ENCODE results near the gene ASTN2.

DNA sequence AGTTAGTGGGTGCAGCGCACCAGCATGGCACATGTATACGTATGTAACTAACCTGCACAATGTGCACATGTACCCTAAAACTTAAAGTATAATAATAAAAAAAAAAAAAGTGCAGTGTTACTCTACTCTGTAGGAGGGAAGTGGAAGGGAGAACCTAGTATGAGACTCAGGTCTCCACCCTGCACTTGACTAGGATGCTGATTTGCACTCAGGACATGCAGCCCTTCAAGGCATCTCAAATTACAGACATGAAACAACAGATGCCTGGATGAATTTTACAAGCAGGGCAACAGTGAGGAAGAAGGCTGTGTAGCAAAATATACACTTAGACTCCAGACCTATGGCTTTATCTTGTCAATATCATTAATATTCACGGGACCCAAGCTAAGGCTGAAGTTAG is 711.2 kb downstream of the ASTN2 start:
- TF ChIP-seq, protein P1, sequence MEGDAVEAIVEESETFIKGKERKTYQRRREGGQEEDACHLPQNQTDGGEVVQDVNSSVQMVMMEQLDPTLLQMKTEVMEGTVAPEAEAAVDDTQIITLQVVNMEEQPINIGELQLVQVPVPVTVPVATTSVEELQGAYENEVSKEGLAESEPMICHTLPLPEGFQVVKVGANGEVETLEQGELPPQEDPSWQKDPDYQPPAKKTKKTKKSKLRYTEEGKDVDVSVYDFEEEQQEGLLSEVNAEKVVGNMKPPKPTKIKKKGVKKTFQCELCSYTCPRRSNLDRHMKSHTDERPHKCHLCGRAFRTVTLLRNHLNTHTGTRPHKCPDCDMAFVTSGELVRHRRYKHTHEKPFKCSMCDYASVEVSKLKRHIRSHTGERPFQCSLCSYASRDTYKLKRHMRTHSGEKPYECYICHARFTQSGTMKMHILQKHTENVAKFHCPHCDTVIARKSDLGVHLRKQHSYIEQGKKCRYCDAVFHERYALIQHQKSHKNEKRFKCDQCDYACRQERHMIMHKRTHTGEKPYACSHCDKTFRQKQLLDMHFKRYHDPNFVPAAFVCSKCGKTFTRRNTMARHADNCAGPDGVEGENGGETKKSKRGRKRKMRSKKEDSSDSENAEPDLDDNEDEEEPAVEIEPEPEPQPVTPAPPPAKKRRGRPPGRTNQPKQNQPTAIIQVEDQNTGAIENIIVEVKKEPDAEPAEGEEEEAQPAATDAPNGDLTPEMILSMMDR (IDR thresholded peaks at IDR 0.05; ENCODE audit: extremely low read depth in 1 of 2, insufficient read depth in 1 of 2, low read depth in 1 of 2, low read length in 2 of 2) = no peak
- TF ChIP-seq EZH2 (IDR thresholded peaks at IDR 0.05; ENCODE audit: borderline replicate concordance, low read depth, low read length, severe bottlenecking) (no peak), POLR2A (IDR thresholded peaks at IDR 0.05; ENCODE audit: low read depth, low read length) (no peak), POLR2AphosphoS5 (IDR thresholded peaks at IDR 0.05; ENCODE audit: insufficient read depth, low read depth, low read length) (no peak), JUN (IDR thresholded peaks at IDR 0.05; ENCODE audit: borderline replicate concordance, insufficient read depth, insufficient read length, low read depth) (no peak), MYC (IDR thresholded peaks at IDR 0.05; ENCODE audit: low read depth, low read length) (no peak), FOS (IDR thresholded peaks at IDR 0.05; ENCODE audit: borderline replicate concordance, insufficient read depth, low read length) (no peak)
- TF ChIP-seq, protein P2, sequence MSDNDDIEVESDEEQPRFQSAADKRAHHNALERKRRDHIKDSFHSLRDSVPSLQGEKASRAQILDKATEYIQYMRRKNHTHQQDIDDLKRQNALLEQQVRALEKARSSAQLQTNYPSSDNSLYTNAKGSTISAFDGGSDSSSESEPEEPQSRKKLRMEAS (IDR thresholded peaks at IDR 0.05; ENCODE audit: insufficient read depth, insufficient read length) = no peak

Measured in endothelial cell of umbilical vein (primary cell).